GM12874 (cell line): Measurements from ENCODE around the gene CTNNA2.

Experiments used
- CTCF ChIP-seq: IDR thresholded peaks from 2 replicates; pipeline ENCODE4 v1.5.1; 2011; ENCODE audit warnings: low read depth, mild to moderate bottlenecking, control low read depth, low read length, moderate library complexity; ENCODE audit not compliant: insufficient read depth

Gene CTNNA2

GRCh38 chr2:80135001-80135400 is 622.1 kb downstream of the CTNNA2 start:
- no peak for TF ChIP-seq CTCF

GRCh38 chr2:80136338-80136737 is 623.5 kb downstream of the CTNNA2 start:
- TF ChIP-seq CTCF = no peak

- TF ChIP-seq CTCF = no peak
Observed at GRCh38 chr2:80139001-80139400, 626.1 kb downstream of the CTNNA2 start.

GRCh38 chr2:80141007-80141726 is 628.3 kb downstream of the CTNNA2 start:
- TF ChIP-seq CTCF = no peak

- no peak for TF ChIP-seq CTCF
Observed at GRCh38 chr2:80145499-80145898, 632.6 kb downstream of the CTNNA2 start.

GRCh38 chr2:80147690-80148089 is 634.8 kb downstream of the CTNNA2 start:
- TF ChIP-seq CTCF = no peak

- TF ChIP-seq CTCF = no peak
Observed at GRCh38 chr2:80148906-80149305, 636.1 kb downstream of the CTNNA2 start.
